ENCODE results near the gene MEG3.
A peak's percentile ranks its signal among the peaks of the same experiment; 100 is the strongest.

MEG3 gene

GRCh38 chr14:100826391-100827100 is 628 bp downstream of the MEG3 start:
- TF ChIP-seq, protein P1, sequence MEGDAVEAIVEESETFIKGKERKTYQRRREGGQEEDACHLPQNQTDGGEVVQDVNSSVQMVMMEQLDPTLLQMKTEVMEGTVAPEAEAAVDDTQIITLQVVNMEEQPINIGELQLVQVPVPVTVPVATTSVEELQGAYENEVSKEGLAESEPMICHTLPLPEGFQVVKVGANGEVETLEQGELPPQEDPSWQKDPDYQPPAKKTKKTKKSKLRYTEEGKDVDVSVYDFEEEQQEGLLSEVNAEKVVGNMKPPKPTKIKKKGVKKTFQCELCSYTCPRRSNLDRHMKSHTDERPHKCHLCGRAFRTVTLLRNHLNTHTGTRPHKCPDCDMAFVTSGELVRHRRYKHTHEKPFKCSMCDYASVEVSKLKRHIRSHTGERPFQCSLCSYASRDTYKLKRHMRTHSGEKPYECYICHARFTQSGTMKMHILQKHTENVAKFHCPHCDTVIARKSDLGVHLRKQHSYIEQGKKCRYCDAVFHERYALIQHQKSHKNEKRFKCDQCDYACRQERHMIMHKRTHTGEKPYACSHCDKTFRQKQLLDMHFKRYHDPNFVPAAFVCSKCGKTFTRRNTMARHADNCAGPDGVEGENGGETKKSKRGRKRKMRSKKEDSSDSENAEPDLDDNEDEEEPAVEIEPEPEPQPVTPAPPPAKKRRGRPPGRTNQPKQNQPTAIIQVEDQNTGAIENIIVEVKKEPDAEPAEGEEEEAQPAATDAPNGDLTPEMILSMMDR (IDR thresholded peaks at IDR 0.05; ENCODE audit: insufficient read depth, low read length, poor library complexity, severe bottlenecking), result no peak
- no peak overlapping the region for H3K4me3 ChIP-seq (replicated peaks; ENCODE audit: low read depth, low read length)
- DNase-seq (ENCODE audit: extremely low read depth, insufficient read length), result no peak

DNA sequence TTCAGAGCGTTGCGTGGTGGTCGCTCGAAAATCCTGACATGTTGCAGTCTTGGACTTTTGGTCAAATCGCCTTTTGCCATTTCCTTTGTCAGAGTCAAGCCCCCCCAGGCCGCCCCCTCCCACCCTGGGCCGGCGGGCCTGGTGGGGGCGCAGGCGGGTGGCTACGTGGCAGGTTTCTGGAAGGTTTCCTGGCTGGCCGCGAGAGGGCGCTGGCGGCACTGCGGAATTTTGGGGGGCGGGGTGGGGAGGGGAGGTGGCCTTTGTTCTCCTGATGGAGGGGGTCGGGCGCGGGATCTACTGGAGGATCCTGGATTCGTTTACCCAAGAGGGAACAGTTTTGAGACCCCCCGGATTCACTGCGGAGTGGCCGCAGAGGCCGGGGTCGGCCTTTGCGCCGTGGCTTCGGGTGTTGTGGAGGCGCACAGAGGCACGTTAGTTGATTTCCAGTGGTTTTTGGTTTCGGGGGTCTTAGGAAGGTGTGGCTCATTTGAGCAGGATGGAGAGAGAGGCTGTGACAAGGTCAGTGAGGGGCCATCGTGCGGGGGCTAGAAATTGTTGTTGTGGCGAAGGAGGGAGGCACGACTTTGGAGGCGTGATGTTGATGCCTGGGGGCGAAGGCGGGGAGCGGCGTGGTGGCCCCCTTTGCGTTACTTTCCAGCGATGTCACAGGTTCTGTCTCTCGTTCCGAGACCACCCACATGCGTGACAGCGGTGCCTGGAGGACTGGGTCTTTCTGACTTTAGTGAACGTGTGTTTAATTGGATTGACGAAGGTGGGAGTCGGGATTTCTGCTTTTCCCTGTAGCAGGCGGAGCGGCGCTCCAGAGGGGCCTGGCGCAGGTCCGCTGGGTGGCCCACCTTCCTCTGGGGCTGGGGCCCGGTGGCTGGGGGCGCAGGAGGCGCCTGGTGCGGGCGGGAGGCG is 1.4 kb downstream of the MEG3 start:
- TF ChIP-seq, protein P1 (IDR thresholded peaks at IDR 0.05; ENCODE audit: insufficient read depth, low read length, poor library complexity, severe bottlenecking), result peak; percentile 1
- no peaks in the 10 kb centered on the region for H3K36me3 ChIP-seq (ENCODE audit: control insufficient read depth, insufficient read depth, low read length)
- no peak for DNase-seq (ENCODE audit: extremely low read depth, insufficient read length)
- no peak overlapping the region for H3K4me3 ChIP-seq (replicated peaks; ENCODE audit: low read depth, low read length)
- no peaks in the 10 kb centered on the region; the same call in 1 of the 2 replicates for H3K27me3 ChIP-seq (replicated peaks; ENCODE audit: control insufficient read depth, insufficient read depth, low read length)

More at GRCh38 chr14:100826391-100827100, 628 bp downstream of the MEG3 start:
- Histone ChIP-seq H3K27me3 (replicated peaks; ENCODE audit: control insufficient read depth, insufficient read depth, low read length) (no peaks in the 10 kb centered on the region; the same call in 1 of the 2 replicates), H3K36me3 (ENCODE audit: control insufficient read depth, insufficient read depth, low read length) (no peaks in the 10 kb centered on the region)

DNA sequence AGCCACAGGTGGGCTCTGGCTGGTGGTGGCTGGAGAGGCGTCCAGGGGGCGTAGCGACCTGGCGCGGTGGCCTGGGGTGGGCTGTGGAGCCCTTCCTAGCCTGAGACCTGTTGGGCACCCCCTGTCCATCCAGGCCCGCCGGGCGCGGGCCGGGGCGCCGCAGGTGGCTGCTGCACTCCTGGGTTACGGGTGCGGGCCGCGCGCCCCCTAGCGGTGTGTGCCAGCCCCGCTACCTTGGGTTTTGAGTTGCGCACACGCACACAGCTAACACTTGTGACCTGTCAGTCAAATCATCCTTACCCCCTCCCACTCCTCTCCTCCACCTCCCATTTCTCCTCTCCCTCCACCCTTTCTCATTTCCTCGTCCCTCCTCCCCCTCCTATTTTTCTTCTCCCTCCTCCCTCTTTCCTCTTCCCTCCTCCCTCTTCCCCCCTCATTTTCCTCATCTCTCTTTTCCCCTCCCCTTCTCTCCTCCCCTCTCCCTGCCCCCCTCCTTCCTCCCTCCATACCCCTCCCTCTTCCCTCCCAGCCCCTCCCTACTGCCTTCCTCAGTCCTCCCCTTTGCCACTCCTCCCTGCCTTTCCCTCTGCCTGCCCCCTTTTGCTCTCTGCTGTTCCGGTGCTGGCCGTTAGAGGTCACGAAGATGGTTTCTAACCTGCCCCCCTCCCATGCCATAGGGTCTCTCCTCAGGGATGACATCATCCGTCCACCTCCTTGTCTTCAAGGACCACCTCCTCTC is 2.3 kb downstream of the MEG3 start:
- H3K4me3 ChIP-seq (replicated peaks; ENCODE audit: low read depth, low read length), result no peak overlapping the region
- no peak for DNase-seq (ENCODE audit: extremely low read depth, insufficient read length)
- H3K36me3 ChIP-seq (ENCODE audit: control insufficient read depth, insufficient read depth, low read length), result no peaks in the 10 kb centered on the region
- no peaks in the 10 kb centered on the region; the same call in 1 of the 2 replicates for H3K27me3 ChIP-seq (replicated peaks; ENCODE audit: control insufficient read depth, insufficient read depth, low read length)
- TF ChIP-seq, protein P1 (IDR thresholded peaks at IDR 0.05; ENCODE audit: insufficient read depth, low read length, poor library complexity, severe bottlenecking), result no peak

DNA sequence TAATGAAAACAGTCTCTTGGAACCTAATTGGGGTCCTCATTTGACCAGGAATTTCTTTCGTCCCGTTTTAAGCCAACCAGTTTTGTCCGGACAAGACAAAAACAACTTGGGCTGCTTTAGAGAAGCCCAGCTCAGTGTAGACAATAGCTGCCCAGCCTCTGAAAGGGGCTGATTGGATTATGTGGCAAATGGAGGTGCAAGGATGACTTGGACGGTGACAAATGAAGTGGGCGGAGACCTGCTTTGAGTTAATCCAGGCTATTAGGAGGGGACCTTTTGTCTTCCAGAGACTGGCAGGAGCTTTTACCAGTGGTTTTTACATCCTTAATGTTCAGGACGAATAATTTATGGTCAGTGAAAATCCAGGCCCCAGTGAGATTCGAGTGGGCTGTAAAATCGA is 4.8 kb downstream of the MEG3 start:
- TF ChIP-seq, protein P1 (IDR thresholded peaks at IDR 0.05; ENCODE audit: insufficient read depth, low read length, poor library complexity, severe bottlenecking), result no peak
- Histone ChIP-seq H3K4me3 (replicated peaks; ENCODE audit: low read depth, low read length) (no peak overlapping the region), H3K36me3 (ENCODE audit: control insufficient read depth, insufficient read depth, low read length) (no peaks in the 10 kb centered on the region), H3K27me3 (replicated peaks; ENCODE audit: control insufficient read depth, insufficient read depth, low read length) (no peaks in the 10 kb centered on the region; the same call in 1 of the 2 replicates)
- no peak for DNase-seq (ENCODE audit: extremely low read depth, insufficient read length)

DNA sequence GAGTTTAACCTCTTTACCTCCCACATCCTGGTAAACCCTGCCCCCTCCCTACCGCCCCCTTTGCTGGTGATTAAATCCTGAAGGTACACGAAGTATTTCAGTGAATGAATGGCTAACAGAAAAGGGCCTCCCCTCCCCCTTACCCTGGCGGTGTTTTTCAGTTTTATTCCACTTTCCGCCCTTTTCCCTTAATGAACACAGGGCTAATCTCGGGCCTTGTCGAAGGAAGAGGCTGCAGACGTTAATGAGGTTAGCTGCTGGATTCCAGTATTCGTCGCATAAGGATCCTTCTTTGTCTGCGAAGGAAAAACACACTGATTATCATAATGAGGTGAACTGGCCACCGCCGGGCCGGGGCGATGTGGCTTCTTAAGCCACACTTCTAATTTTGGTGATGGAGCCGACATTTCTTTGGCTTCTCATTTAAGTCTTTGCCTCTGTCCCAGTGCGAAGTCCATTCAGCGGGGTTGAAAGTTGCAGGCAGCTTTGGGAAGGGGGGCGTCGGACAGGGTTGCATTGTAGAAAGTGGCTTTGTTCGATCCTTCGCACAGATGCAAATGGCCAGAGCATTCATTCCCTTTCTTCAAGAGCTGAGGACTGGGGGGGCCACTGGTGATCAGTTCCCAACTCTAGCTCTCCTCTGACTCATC is 6.5 kb downstream of the MEG3 start:
- Histone ChIP-seq H3K36me3 (ENCODE audit: control insufficient read depth, insufficient read depth, low read length) (no peaks in the 10 kb centered on the region), H3K27me3 (replicated peaks; ENCODE audit: control insufficient read depth, insufficient read depth, low read length) (no peaks in the 10 kb centered on the region; the same call in 1 of the 2 replicates), H3K4me3 (replicated peaks; ENCODE audit: low read depth, low read length) (no peak overlapping the region)
- TF ChIP-seq, protein P1 (IDR thresholded peaks at IDR 0.05; ENCODE audit: insufficient read depth, low read length, poor library complexity, severe bottlenecking), result no peak
- no peak for DNase-seq (ENCODE audit: extremely low read depth, insufficient read length)

All from GM06990 (cell line).